K562 (cell line): ENCODE measurements around the gene HEMK1. TPM values are rescaled to one million over a fixed set of nuclear protein-coding genes. Genes with fewer than 3 reads are reported as not detected.
A peak's percentile ranks its signal among the peaks of the same experiment; 100 is the strongest.

ENCODE experiments used
- CC2D1A ChIP-seq: fragments of 450-650 bp; IDR thresholded peaks from 2 replicates; pipeline ENCODE4 v1.6.1; 2017; ENCODE audit warnings: mild to moderate bottlenecking
- RCOR1 ChIP-seq, 2 experiments: IDR thresholded peaks; 2 replicates each; pipeline ENCODE4 v1.6.1; 2012; ENCODE audit warnings: low read depth in 2 of 2, low read length in 2 of 2, borderline replicate concordance in 1 of 2, improper control_type of control experiment in 1 of 2
- ZBTB40 ChIP-seq, 2 experiments: fragments of 450-650 bp in 1 of 2; sonication (generic) in 1 of 2; formaldehyde crosslinking in 1 of 2; IDR thresholded peaks; 2 replicates each; pipeline versions ENCODE4 v1.7.1 to v1.9.0; 2016 to 2022; ENCODE audit warnings: inconsistent platforms in 1 of 2, mild to moderate bottlenecking in 1 of 2, missing genetic modification reagents in 1 of 2
- ZFPM2 ChIP-seq: fragments of 250-450 bp; sonication (Bioruptor Pico); IDR thresholded peaks from 2 replicates; pipeline ENCODE4 v1.5.1; 2022; ENCODE audit warnings: mild to moderate bottlenecking
- polyA plus RNA-seq, 8 experiments: library from polyadenylated mRNA; depleted of rRNA in 4 of 8; stranded (reverse) in 5 of 8; unstranded in 3 of 8; fragments of >200 nt; fragmentation: Nextera tagmentation in 2 of 8; fragmentation: Illumina TruSeq in 1 of 8; extraction: Ambion mirVana in 2 of 8; extraction: Trizol in 1 of 8; gene quantifications; 2 replicates each; pipeline versions ENCODE4 v1.2.1 to v1.2.3, GENCODE V29; 2011 to 2014; ENCODE audit warnings: inconsistent platforms in 1 of 8, missing spikeins in 1 of 8
- total RNA-seq, 7 experiments: library from RNA; depleted of rRNA in 6 of 7; stranded (reverse); fragments of >200 nt in 6 of 7; fragmentation: Illumina TruSeq in 2 of 7; extraction: Trizol in 2 of 7; gene quantifications; 2 replicates each; pipeline versions ENCODE4 v1.2.1 to v1.2.3, GENCODE V29; 2011 to 2021; ENCODE audit warnings: low replicate concordance in 1 of 7
- TF ChIP-seq, protein P1 (sequence below), 2 experiments: fragments of 450-650 bp; formaldehyde crosslinking in 1 of 2; IDR thresholded peaks; 2 replicates each; pipeline versions ENCODE4 v1.4.0 to v1.6.1; 2014 to 2020; ENCODE audit warnings: mild to moderate bottlenecking in 2 of 2, borderline replicate concordance in 1 of 2, low read depth in 1 of 2
- TF ChIP-seq, protein P2 (sequence below): sonication (generic); formaldehyde crosslinking; IDR thresholded peaks from 2 replicates; pipeline ENCODE4 v1.8.0; 2023; ENCODE audit warnings: mild to moderate bottlenecking, missing genetic modification reagents

The HEMK1 gene
- total and polyA plus RNA-seq, 9 of the 15 experiments (the other 6 are each of a cell fraction or from before 2014, with no cell fraction given), result 2.0 to 16.8 (median 11.4) TPM

- TF ChIP-seq ZBTB40 (IDR thresholded peaks at IDR 0.05), result no peak
- TF ChIP-seq ZBTB40 (CRISPR knock-in tag; IDR thresholded peaks at IDR 0.05), result no peak
- peak in 1 of 2 experiments; percentile 95; a peak in 3 of 4 replicates for TF ChIP-seq RCOR1 (IDR thresholded peaks at IDR 0.05; ENCODE audit: borderline replicate concordance in 1 of 2, low read depth in 2 of 2, low read length in 2 of 2)
- TF ChIP-seq, protein P1, sequence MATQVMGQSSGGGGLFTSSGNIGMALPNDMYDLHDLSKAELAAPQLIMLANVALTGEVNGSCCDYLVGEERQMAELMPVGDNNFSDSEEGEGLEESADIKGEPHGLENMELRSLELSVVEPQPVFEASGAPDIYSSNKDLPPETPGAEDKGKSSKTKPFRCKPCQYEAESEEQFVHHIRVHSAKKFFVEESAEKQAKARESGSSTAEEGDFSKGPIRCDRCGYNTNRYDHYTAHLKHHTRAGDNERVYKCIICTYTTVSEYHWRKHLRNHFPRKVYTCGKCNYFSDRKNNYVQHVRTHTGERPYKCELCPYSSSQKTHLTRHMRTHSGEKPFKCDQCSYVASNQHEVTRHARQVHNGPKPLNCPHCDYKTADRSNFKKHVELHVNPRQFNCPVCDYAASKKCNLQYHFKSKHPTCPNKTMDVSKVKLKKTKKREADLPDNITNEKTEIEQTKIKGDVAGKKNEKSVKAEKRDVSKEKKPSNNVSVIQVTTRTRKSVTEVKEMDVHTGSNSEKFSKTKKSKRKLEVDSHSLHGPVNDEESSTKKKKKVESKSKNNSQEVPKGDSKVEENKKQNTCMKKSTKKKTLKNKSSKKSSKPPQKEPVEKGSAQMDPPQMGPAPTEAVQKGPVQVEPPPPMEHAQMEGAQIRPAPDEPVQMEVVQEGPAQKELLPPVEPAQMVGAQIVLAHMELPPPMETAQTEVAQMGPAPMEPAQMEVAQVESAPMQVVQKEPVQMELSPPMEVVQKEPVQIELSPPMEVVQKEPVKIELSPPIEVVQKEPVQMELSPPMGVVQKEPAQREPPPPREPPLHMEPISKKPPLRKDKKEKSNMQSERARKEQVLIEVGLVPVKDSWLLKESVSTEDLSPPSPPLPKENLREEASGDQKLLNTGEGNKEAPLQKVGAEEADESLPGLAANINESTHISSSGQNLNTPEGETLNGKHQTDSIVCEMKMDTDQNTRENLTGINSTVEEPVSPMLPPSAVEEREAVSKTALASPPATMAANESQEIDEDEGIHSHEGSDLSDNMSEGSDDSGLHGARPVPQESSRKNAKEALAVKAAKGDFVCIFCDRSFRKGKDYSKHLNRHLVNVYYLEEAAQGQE (IDR thresholded peaks at IDR 0.05; ENCODE audit: borderline replicate concordance), result peak; percentile 13; the same call in 1 of the 2 replicates
- TF ChIP-seq, protein P1 (CRISPR knock-in tag; IDR thresholded peaks at IDR 0.05; ENCODE audit: low read depth), result no peak
- no peak for TF ChIP-seq ZFPM2 (CRISPR knock-in tag)
- peak; percentile 100 for TF ChIP-seq CC2D1A
- TF ChIP-seq, protein P2, sequence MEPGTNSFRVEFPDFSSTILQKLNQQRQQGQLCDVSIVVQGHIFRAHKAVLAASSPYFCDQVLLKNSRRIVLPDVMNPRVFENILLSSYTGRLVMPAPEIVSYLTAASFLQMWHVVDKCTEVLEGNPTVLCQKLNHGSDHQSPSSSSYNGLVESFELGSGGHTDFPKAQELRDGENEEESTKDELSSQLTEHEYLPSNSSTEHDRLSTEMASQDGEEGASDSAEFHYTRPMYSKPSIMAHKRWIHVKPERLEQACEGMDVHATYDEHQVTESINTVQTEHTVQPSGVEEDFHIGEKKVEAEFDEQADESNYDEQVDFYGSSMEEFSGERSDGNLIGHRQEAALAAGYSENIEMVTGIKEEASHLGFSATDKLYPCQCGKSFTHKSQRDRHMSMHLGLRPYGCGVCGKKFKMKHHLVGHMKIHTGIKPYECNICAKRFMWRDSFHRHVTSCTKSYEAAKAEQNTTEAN (CRISPR knock-in tag), result no peak
Observed at GRCh38 chr3:50600141-50600753, 30.9 kb downstream of the HEMK1 start (continued).
